ENCODE results near the gene TMC4.
"Not testable (repeated sequence)": the region's sequence is repeated elsewhere in the genome, so short reads cannot be mapped to it uniquely, and the experiment has no call there.

The TMC4 gene

DNA sequence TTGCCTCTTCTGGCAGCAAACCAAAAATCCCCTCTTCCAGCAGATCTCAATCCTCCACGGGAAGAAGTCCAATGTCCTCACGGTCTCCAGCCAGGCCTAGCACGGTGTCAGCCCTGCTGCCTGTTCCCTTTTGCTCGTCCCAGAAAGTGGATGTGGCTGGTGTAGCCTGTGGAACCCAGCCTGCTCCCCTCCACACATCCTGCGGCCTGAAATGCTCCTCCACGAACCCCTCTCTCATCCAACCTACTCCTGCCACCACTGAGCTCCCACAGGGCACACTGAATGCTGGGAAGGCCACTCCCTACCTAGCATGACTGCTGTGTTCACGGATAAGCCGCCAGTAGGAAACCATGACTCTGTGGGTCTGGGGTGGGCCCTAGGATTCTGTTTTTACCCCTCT is 13.4 kb upstream of the TMC4 start:
- DNase-seq (ENCODE audit: low read depth, low spot score) = no peak
- no peak overlapping the region for H3K4me3 ChIP-seq (ENCODE audit: low read length)

DNA sequence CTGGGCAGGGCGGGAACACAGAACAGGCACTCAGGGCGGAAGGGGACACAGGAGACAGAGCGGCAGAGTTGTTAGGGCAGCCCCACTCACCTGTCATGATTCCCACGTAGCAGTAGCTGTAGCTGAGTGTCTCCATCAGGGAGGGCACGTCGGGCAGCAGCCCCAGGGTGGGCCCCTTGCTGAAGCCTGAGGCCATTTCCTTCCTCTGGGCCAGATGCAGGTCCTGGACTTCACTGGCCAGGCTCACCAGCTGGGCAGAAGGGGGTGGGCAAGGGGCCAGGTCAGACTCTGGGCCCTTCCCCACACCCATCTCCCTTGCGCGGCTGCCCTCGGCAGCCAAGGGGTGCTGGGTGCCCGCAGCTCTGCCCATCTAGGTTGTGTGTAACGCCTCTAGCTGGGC is 10.5 kb upstream of the TMC4 start:
- no peak overlapping the region for H3K4me3 ChIP-seq (ENCODE audit: low read length)
- DNase-seq (ENCODE audit: low read depth, low spot score) = no peak

DNA sequence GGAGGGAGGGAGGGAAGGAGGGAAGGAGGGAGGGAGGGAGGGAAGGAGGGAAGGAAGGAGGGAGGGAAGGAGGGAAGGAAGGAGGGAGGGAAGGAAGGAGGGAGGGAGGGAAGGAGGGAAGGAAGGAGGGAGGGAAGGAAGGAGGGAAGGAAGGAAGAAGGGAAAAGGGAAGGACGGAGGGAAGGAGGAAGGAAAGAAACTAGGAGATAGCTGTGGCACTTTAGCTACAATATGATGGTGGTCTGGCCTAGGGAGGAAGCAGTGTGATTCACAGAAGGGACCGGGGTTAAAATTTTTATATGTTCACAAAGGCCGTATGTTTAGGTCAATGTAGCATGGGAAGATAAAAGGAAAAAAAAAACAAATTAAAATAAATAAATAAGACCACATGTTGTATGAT is 8.9 kb upstream of the TMC4 start:
- not testable (repeated sequence) for DNase-seq (ENCODE audit: low read depth, low spot score); H3K4me3 ChIP-seq (ENCODE audit: low read length)

DNA sequence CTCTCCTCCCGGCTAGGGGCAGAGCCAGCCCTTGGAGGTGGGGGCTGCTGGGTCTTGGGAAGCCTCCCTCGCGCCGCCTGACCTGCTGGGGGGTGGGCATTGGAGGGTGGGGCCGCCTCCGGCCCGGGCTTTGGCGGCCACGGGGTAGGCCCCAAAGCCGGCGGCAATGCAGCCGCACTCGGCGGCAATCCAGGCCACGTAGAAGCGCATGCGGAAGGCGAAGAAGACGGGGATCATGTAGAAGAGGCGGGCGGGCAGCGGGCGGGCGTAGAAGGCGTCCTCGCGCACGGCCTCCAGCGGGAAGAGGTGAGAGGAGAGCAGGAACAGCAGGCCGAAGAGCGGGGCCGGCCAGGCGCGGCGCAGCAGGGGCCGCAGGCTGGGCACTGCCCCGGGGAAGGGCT is 7.7 kb upstream of the TMC4 start:
- no peak overlapping the region for H3K4me3 ChIP-seq (ENCODE audit: low read length)
- no peak for DNase-seq (ENCODE audit: low read depth, low spot score)

DNA sequence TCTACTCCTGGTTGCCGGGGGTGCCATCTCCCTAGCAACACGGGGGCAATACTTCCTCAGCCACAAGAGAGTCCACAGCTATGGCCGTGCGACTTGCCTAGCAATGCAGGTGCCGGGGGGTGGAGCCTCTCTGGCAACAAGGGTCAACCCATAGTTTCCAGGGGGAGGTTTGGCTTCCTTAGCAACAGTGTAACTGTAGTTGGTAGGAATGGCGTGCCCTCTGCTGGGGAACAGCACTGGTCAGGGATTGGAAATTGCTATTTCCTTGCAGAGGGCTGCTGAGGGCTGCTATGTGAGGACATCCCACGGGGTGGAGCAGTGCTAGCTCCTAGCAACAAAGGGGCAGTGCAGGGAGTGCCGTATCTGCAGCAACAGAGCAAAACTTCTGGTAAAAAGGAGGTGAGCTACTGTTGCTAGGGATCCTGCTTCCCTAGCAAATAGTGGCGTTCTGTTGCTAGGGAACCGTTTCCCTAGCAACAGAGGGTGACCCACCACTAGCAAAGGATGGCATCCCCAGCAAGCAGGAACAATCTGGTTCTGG is 7.0 kb upstream of the TMC4 start:
- DNase-seq (ENCODE audit: low read depth, low spot score) = no peak
- no peak overlapping the region for H3K4me3 ChIP-seq (ENCODE audit: low read length)

DNA sequence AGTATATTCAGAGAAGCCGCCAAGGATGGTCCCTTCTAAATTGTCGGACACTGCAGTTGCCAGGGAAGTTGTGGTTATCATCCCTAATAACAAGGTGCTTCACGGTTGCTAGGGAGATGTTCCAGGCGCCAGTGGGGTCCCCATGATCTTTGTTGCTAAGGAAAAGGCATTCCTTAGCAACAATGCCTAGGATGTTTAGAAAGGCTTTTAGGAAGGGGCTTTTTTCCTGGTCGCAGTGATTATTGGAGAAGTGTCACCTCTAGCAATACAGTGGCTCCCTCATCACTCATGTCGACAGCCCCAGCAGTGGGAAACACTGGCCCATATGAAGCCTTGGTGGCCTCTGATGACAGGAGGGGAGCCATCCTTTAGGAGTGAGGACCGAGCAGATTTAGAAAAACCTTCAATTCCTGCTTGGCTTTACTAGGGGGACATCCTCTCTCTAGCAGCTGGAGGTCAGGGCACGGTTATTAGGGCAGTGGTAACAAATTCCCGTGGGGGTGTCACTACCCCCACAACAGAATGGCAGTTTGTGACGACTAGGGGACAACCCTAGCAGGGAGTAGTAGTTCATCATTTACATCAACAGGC is 6.4 kb upstream of the TMC4 start:
- no peak overlapping the region for H3K4me3 ChIP-seq (ENCODE audit: low read length)

DNA sequence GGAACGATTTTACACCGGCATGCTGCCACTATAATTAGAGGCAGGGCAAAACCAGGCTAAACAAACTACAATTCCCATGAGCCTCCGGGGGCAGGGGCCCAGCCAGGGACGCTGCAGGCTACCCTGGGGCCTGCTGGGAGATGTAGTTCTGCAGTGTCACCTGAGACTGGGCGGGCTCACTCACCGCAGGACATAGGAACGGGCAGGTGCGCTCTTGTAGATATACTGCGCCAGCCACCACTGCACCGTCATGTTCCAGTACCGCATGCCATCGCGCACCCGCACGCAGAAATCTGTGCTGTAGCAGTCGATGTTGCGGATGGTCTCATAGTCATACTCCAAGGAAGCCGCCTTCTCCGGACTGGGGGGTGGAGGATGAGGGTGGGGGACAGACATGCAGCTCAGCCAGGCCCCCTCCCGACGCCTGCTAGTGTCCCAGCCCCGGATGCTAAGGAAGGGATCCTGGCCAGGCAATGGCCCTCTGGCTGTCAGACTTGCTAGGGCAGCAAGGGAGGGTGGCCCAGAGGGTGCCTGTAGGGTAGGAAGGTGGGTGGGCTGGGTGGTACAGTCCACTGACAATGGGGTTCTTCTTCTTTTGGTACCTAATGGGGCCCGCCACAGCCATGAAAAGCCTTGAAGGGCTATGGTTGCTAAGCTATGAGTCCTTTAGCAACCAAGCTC is 5.8 kb upstream of the TMC4 start:
- no peak for DNase-seq (ENCODE audit: low read depth, low spot score)
- H3K4me3 ChIP-seq (ENCODE audit: low read length) = no peak overlapping the region

More for the DNA sequence above, 6.4 kb upstream of the TMC4 start:
- no peak for DNase-seq (ENCODE audit: low read depth, low spot score)

DNA sequence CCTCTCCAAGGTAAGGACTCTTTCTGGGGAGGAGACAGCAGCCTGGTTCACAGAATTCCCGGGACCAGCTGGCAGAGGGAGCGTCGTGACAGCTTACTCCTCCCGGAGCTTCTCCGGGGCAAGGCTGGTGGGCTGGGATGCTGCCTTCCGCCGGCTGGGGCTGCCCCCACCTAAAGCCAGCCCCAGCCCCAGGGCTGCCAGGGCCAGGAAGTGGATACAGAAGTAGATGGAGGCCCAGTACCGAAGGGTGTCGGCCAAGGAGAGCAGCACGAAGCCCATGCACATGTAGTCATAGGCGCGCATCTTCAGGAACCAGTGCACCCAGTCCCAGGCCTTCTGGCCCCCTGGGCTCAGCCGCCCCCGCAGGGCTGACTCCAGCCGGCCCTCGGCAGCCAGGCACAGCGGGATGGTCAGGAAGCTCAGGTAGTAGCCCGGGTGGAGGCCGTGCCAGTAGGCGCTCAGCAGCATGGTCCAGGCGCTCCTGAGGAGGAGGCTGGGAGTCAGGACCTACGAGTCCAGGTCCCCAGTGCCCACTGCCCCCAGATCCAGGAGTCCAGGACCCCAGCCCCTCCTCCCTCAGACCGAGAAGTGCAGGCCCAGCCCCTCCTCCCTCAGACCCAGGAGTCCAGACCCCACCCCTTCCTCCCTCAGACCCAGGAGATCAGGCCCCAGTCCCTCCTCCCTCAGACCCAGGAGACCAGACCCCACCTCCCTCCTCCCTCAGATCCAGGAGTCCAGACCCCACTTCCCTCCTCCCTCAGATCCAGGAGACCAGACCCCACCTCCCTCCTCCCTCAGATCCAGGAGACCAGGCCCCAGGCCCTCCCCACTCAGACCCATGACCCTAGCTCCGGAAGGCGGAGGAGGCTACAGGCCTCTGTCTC is 1.2 kb upstream of the TMC4 start:
- H3K4me3 ChIP-seq (ENCODE audit: low read length) = no peak overlapping the region
- DNase-seq (ENCODE audit: low read depth, low spot score) = no peak

DNA sequence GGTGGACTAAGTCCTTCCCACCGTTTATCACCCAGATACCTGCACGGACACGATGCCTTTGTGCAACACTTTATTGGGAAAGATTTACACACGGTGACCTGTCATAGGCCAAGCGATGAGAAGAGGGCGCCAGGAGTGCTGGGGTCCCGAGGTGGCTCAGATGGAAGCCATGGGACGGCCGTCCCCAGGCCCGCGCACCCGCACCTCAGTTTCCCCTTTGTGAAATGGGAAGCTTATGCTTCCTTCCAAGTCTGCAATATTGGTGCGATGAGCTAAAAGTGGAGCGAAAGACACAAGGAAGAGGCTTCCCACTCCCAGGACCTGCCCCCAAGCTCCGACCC is 369 bp upstream of the TMC4 start:
- DNase-seq (ENCODE audit: low read depth, low spot score) = no peak
- no peak overlapping the region for H3K4me3 ChIP-seq (ENCODE audit: low read length)

DNA sequence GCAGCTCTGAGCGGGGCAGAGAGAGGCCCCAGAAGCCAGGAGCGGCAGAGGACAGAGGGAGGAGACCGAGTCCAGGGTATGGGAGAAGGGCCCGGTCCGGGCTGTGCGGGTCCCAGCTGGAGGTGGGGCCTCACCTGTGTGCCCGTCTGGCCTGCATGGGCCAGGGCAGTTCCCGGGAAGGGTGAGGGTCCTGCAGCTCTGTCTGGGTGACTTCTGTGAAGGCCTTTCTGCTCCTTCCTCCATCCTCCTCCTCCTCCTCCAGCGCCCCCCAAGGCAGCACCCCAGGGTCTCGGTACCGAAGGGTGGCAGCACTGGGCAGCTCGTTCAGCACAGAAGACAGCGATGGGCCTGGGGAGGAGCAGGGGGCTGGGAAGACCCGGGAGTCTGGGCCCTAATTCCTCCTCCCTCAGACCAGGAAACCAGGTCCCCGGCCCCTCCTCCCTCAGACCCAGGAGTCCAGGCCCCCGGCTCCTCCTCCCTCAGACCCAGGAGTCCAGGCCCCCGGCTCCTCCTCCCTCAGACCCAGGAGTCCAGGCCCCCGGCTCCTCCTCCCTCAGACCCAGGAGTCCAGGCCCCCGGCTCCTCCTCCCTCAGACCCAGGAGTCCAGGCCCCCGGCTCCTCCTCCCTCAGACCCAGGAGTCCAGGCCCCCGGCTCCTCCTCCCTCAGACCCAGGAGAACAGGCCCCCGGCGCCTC is 1.1 kb downstream of the TMC4 start:
- not testable (repeated sequence) for H3K4me3 ChIP-seq (ENCODE audit: low read length); DNase-seq (ENCODE audit: low read depth, low spot score)

DNA sequence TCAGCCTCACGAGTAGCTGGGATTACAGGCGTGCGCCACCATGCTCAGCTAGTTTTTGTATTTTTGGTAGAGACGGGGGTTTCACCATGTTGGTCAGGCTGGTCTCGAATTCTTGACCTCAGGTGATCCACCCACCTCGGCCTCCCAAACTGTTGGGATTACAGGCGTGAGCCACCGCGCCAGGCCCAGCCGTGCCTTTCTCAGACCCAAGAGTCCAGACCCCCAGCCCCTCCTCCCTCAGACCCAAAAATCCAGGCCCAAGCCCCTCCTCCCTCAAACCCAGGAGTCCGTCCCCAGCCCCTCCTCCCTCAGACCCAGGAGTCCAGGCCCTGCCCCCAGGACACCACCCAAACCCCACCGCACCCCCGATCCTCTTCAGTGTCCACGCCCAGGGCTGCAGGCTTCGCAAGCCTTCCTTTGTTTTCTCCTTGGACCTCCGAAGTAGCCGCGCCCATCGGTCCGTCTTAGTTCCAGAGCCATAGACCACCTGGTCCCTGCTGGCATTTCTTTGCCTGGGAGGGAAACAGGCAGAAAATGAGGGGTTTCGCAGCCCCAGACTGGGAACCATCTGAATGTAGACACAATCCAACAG is 3.7 kb downstream of the TMC4 start:
- H3K4me3 ChIP-seq (ENCODE audit: low read length) = no peak overlapping the region
- no peak for DNase-seq (ENCODE audit: low read depth, low spot score)

DNA sequence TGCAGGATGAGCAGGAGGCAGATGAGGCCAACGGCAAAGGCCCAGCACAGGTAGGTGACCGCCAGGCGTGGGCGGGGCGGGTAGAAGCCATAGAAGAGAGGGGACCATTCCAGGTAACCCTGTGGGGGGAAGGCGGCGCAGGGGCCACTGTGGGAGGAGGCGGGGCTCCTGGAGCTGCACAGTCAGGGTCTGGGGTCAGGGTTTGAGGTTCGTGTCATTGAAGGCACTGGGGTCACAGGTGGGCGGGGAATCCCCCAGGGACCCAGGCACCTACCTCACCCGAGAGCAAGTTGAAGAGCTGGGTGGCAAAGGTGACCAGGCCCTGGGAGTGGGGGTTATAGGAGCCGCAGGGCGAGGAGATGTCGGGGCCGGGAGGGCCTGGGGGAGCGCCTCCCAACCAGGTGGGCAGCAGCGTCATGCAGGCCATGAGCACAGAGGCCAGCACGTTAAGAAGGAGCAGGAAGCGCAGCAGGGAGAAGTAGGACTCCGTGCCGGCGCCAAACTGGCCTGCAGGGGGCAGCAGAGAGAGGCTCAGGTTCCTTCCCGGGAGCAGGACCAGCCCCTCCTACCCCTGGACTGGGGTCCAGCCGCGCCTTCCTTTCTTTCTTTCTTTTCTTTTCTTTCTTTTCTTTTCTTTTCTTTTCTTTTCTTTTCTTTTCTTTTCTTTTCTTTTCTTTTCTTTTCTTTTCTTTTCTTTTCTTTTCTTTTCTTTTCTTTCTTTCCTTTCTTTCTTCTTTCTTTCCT is 4.6 kb downstream of the TMC4 start:
- peak; percentile 71 for DNase-seq (ENCODE audit: low read depth, low spot score)
- H3K4me3 ChIP-seq (ENCODE audit: low read length) = no peak overlapping the region

DNA sequence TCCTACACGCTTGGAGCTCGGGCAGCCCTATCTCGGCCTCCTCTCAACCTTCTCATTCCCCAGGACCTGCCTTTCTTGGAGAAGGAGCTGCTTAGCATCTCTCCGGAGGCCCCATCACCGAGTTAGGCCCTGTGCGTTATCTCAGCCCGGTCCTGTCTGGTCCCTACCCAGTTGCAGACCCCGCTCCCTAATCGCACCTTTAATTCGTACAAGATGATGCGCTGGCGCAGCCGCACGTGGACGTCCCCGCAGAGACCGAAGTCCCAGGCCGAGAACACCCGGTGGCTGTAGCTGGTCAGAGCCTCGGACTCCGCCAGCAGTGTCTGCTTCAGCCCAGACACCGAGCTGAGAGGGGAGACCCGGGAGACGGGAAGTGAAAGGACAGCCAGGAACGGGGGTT is 7.7 kb downstream of the TMC4 start:
- no peak for DNase-seq (ENCODE audit: low read depth, low spot score)
- H3K4me3 ChIP-seq (ENCODE audit: low read length) = no peak overlapping the region

DNA sequence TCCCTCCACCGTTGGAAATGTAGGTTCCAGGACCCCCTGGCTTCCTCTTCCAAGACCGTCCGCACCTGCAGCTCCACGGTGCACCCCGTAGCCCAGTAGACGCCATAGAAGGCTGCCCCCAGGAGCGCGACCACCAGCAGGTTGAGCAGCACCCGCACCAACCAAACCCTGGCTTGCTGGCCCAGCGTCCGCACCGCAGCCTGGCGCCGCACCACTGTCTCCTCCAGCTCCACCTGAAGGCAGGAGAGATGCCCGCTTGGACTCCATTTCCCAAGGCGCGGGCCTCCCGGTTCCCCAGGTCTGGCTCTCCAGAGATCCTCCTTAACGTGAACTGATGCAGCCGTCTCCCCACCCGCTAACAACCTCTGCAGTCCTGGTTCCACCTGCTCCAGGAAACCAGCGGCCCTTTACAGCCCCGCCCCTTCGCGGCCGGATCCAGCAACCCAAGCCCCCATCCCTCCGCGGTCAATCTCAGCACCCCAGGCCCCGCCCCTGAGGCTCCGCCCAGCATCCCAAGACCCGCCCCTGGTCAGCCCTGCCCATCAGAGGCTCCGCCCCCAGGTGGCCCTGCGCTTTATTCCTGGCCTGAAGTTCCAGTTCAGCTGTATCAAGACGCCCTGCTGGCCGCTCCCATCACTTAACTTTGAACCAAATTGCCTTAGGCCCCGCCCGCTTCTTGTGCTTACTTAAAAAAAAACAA is 8.4 kb downstream of the TMC4 start:
- H3K4me3 ChIP-seq (ENCODE audit: low read length) = no peak overlapping the region
- no peak for DNase-seq (ENCODE audit: low read depth, low spot score)

DNA sequence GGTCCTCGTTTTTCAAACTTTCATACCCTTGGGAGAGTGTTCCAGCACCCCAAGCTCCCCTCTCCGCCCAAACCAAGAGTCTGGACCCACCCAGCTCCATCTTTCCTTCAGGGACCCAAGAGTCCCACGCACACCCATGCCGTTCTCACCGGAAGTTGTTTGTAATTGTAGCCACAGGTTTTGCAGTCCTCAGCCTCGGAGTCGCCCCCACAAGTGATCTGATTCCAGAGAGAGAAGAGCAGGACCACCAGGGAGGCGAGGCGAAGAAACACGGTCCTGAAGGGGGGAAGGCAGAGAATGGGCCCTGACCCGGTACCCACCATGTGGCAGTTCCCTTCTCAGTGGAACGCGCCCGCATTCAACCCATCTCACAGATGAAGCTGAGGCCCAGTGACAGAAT is 10.1 kb downstream of the TMC4 start:
- H3K4me3 ChIP-seq (ENCODE audit: low read length) = no peak overlapping the region
- DNase-seq (ENCODE audit: low read depth, low spot score) = no peak

DNA sequence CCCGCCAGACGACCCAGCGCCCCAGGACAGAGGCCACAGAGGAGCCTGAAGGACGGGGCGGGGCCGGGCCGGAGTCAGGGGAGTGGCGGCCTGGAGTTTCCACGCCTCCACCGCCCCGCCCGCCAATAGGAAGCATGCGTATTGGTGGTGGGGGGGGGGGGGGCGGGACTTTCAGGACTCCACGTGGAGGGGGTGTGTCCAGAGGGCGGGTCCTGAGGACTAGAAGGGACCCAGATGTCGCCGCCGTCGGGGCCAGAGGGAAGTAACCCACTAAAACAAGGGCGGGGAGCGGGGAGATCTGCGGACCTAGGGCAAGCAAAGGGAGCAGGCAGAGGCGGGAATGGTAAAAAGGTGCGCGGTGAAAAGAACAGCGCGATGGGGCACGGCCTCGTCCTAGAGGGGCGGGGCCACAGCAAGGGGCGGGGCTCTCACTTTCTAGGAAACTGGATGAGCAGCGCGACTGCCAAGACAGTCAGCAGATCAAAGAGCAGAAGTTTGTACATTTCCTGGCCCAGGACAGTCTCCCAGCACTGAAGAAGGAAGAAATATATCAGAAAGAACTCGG is 10.6 kb downstream of the TMC4 start:
- H3K4me3 ChIP-seq (ENCODE audit: low read length) = peak overlapping the region; percentile 32
- DNase-seq (ENCODE audit: low read depth, low spot score) = peak; percentile 33

DNA sequence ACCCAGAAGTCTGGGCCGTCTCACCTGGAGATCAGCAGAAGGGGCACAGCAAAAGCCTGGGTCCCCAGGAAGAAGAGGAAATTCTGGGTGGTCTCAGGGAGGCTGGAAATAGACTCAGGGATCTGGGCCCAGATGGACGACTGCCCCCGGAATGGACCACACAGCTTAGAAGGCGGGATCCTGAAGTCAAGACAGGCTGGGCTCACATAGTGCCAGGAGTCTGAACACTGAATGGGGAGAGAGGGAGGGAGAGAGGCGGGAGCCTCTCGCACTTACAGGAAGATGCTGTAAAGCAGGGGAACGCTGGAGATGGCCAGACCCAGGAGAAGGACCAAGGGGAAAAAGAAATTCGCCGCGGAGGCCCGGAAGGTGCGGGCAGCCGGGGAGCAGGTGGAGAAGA is 12.1 kb downstream of the TMC4 start:
- DNase-seq (ENCODE audit: low read depth, low spot score) = no peak
- H3K4me3 ChIP-seq (ENCODE audit: low read length) = peak overlapping the region; percentile 85

Measured in Jurkat, Clone E6-1 (cell line).